Measurements from ENCODE around the gene FKBP11.

- TF ChIP-seq, protein P1, sequence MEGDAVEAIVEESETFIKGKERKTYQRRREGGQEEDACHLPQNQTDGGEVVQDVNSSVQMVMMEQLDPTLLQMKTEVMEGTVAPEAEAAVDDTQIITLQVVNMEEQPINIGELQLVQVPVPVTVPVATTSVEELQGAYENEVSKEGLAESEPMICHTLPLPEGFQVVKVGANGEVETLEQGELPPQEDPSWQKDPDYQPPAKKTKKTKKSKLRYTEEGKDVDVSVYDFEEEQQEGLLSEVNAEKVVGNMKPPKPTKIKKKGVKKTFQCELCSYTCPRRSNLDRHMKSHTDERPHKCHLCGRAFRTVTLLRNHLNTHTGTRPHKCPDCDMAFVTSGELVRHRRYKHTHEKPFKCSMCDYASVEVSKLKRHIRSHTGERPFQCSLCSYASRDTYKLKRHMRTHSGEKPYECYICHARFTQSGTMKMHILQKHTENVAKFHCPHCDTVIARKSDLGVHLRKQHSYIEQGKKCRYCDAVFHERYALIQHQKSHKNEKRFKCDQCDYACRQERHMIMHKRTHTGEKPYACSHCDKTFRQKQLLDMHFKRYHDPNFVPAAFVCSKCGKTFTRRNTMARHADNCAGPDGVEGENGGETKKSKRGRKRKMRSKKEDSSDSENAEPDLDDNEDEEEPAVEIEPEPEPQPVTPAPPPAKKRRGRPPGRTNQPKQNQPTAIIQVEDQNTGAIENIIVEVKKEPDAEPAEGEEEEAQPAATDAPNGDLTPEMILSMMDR (IDR thresholded peaks at IDR 0.05), result no peak
- TF ChIP-seq POLR2A (IDR thresholded peaks at IDR 0.05), result peak; percentile 70
Measured at GRCh38 chr12:48957141-48958048, 32.1 kb upstream of the FKBP11 start, which contains the start of gene ARF3.
